ACC112 (cell line): ENCODE results near the gene SNAI3.

Source experiments
- H2AFZ ChIP-seq: fragments of 200-600 bp; sonication (generic); one replicate; pipeline ENCODE4 v1.6.0; 2017; ENCODE audit warnings: antibody characterized with exemption, low read length; ENCODE audit not compliant: unreplicated experiment
- H3K27ac ChIP-seq: fragments of 200-600 bp; sonication (generic); 2 replicates; pipeline ENCODE4 v1.5.1; 2014; ENCODE audit warnings: low read depth, mild to moderate bottlenecking, antibody characterized with exemption, low read length, moderate library complexity
- H3K27me3 ChIP-seq: fragments of 200-600 bp; sonication (generic); 2 replicates; pipeline ENCODE4 v1.6.1; 2014; ENCODE audit warnings: mild to moderate bottlenecking, antibody characterized with exemption, low read length, moderate library complexity, mixed read lengths; ENCODE audit not compliant: insufficient read depth
- H3K36me3 ChIP-seq: fragments of 200-600 bp; sonication (generic); 2 replicates; pipeline ENCODE4 v1.6.1; 2016; ENCODE audit warnings: mild to moderate bottlenecking, antibody characterized with exemption, low read length, moderate library complexity, mixed read lengths; ENCODE audit not compliant: insufficient read depth
- H3K4me1 ChIP-seq: fragments of 200-600 bp; sonication (generic); one replicate; pipeline ENCODE4 v1.6.1; 2016; ENCODE audit warnings: low read length, mixed read lengths; ENCODE audit not compliant: insufficient read depth, unreplicated experiment, control insufficient read depth
- H3K4me3 ChIP-seq: fragments of 200-600 bp; sonication (generic); 2 replicates; pipeline ENCODE4 v1.5.1; 2014; ENCODE audit warnings: mild to moderate bottlenecking, low read depth, low read length
- H3K79me2 ChIP-seq: fragments of 200-600 bp; sonication (generic); one replicate; pipeline ENCODE4 v1.6.0; 2016; ENCODE audit warnings: low read length; ENCODE audit not compliant: control insufficient read depth, unreplicated experiment, insufficient read depth

SNAI3 gene

DNA sequence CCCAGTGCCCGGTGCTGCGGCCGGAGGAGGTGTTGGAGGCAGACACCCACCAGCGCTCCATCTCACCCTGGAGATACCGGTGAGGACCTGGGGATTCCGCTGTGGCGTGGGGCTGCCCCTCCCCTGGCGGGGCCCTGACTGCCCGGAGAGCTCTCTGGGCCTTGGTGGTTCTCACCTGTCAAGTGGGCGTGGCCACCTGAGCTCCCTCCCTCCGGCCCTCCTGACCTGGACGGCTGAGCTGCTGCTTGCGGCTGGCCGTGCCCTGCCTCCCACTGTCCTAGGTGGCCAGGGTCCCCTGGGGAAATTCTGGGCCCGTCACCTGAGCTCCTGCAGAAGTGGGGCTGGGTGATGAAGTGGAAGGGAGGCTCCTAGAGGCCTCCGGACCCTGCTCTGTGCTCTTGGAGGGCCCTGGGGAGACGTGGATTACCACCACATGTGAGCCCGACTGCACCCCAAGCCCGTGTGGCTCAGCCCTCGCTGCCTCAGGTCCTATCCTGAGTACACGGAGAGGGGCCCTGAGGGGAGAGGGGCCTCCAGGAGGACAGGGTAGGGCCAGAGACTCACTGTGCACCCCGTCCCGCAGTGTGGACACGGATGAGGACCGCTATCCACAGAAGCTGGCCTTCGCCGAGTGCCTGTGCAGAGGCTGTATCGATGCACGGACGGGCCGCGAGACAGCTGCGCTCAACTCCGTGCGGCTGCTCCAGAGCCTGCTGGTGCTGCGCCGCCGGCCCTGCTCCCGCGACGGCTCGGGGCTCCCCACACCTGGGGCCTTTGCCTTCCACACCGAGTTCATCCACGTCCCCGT lies 46.9 kb downstream of the SNAI3 start:
- peaks cover 28% of the 10 kb centered on the region for H3K27me3 ChIP-seq
- no peaks in the 10 kb centered on the region for H3K79me2 ChIP-seq
- no peak overlapping the region for H3K27ac ChIP-seq
- no peak overlapping the region for H2AFZ ChIP-seq
- H3K4me1 ChIP-seq, result peaks cover 8% of the 10 kb centered on the region
- H3K4me3 ChIP-seq, result no peak overlapping the region
- H3K36me3 ChIP-seq, result no peaks in the 10 kb centered on the region

DNA sequence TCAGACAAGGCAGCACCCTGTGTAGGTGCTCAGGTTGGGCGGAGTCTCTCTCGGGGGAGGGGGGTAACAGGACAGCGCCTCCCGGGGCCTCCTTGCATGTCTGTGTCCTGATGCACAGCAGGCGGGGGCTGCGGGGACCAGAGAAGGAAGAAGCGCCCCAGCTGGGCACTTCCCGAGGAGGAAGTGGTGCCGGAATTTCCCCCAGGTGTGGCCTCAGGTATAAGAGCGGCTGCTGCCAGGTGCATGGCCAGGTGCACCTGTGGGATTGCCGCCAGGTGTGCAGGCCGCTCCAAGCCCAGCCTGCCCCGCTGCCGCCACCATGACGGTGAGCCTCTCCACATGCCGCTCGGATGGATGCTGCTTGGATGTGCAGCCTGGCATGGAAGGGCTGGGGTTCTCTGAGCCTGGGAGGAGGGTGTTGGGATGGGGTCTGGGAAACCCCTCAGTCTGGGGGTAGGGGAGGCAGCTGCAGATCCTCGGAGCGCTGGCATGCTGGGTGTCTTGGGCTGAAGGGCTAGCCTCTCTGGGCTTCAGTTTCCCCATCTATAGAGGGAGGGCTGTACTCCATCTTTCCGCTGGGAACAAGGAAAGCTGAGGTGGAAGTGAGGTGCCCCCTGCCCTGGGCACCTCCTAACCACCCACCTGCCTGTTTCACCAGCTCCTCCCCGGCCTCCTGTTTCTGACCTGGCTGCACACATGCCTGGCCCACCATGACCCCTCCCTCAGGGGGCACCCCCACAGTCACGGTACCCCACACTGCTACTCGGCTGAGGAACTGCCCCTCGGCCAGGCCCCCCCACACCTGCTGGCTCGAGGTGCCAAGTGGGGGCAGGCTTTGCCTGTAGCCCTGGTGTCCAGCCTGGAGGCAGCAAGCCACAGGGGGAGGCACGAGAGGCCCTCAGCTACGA lies 47.7 kb downstream of the SNAI3 start, which contains the start of gene IL17C:
Gene IL17C, plus strand, starts transcription at position 250 of the 908 bp plus-strand sequence. Its CDS starts 70 bp downstream, at position 320.
- Histone ChIP-seq H3K4me3 (no peak within 1 kb of the TSS), H3K36me3 (no peaks in the 10 kb centered on the region), H3K27me3 (peaks cover 28% of the 10 kb centered on the region), H2AFZ (no peak within 1 kb of the TSS), H3K27ac (no peak within 1 kb of the TSS), H3K4me1 (peaks cover 13% of the 10 kb centered on the region), H3K79me2 (no peaks in the 10 kb centered on the region)

DNA sequence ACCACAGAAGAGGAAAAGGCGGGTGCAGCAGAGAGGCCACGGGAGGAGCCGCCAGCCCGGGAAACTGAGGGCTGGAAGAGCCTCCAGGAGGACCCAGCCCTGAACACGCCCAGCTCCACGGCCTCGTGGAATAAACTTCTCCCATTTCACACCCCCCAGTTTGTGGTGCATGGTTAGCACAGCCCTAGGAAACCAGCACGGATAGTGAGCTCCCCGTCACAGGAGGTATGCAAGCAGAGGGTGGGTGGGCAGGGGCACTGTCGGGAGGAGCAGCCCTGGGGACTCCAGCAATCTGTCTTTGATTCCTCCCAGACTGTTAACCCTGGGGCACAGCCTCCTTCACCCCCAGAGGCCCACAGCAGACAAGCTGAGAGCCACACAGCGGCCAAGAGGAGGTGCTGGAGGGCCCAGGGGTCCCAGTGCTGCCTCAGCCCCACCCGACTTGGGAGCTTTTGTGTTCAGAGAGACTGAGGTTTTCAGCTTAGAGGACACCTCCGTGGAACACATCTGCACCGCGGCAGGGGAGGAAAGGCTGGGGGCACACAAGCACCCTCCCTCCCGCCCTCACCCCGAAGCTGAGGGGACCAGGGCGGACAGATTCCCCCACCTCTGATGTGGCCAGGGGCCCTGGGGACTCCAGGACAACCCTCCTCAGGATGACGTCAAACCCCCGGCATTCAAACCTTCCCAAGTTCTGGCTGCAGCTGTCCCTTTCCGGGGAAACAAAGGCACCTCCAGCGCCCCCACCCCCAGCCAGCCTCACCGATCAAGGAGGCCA lies 49.6 kb downstream of the SNAI3 start:
- H3K27ac ChIP-seq, result no peak overlapping the region
- no peak overlapping the region for H3K4me3 ChIP-seq
- no peaks in the 10 kb centered on the region for H3K79me2 ChIP-seq
- peaks cover 13% of the 10 kb centered on the region for H3K4me1 ChIP-seq
- no peak overlapping the region for H2AFZ ChIP-seq
- peaks cover 28% of the 10 kb centered on the region for H3K27me3 ChIP-seq
- no peaks in the 10 kb centered on the region for H3K36me3 ChIP-seq

DNA sequence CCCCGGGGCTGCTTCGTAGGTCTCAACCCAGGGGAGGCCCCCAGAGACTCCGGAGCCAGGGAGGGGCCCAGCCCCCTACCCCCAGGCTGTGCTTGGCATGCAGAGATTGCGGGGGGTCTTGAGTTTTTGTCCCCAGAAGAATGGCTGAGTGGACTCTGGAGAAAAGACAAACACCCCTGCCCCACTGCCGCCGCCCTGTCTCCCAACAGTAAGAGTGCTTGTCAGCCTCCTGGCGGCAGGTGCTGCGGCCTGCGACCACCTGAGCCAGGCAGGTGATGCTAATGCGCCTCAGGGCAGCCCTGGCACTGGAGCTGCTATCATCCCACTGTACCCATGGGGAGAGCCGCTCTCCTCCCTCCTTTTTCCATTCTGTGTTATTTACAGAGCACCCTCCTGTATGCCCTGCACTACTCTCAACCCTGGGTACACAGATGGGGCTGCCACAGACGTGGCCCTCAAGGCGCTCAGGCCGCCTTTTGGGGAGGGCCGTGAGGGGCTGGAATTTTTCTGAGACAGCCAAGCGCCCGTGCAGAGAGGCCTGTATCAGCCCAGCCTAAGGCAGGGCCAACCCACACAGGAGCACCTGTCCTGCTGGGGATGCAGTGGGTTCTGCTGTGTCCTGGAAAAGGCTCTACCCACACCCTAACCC lies 50.5 kb downstream of the SNAI3 start:
- Histone ChIP-seq H3K4me1 (peaks cover 13% of the 10 kb centered on the region), H3K36me3 (no peaks in the 10 kb centered on the region), H3K27ac (no peak overlapping the region), H3K4me3 (no peak overlapping the region), H2AFZ (no peak overlapping the region), H3K27me3 (peaks cover 26% of the 10 kb centered on the region), H3K79me2 (no peaks in the 10 kb centered on the region)

DNA sequence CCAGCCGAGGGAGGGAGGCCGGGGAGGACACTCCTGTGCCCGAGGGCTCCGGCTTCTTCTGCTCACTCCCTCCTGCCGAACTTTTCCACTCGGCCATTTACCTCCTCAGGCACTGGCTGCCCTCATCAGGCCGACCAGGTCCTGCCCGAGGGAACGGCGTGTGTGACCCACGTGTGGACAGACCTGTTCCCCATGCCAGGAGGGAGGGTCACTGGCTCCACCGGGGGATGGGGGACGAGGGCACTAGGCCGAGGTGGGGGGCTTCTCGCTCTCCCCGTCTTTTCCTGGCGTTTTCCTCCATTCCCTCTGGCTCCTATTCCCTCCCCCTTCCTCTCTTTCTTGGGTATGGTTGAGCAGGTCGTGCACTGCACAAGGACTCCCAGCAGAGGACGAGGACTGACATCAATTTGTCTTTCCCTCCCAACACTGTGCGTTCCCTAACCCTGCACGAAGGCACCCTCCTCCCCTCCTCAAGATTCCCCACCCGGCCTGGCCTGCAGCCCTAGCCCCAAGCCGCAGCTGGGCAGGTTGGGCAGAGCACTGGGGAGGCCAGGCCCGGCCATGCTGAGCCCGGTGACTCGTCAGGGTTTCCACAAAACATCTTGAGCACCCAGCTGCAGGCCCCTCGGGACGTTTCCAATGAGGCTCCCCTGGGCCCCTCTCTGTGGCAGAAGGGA lies 51.2 kb downstream of the SNAI3 start:
- Histone ChIP-seq H3K4me3 (peak overlapping the region; percentile 62), H3K4me1 (peaks cover 13% of the 10 kb centered on the region), H3K27ac (no peak overlapping the region), H2AFZ (peak overlapping the region; percentile 11), H3K79me2 (no peaks in the 10 kb centered on the region), H3K36me3 (no peaks in the 10 kb centered on the region), H3K27me3 (peaks cover 20% of the 10 kb centered on the region)

DNA sequence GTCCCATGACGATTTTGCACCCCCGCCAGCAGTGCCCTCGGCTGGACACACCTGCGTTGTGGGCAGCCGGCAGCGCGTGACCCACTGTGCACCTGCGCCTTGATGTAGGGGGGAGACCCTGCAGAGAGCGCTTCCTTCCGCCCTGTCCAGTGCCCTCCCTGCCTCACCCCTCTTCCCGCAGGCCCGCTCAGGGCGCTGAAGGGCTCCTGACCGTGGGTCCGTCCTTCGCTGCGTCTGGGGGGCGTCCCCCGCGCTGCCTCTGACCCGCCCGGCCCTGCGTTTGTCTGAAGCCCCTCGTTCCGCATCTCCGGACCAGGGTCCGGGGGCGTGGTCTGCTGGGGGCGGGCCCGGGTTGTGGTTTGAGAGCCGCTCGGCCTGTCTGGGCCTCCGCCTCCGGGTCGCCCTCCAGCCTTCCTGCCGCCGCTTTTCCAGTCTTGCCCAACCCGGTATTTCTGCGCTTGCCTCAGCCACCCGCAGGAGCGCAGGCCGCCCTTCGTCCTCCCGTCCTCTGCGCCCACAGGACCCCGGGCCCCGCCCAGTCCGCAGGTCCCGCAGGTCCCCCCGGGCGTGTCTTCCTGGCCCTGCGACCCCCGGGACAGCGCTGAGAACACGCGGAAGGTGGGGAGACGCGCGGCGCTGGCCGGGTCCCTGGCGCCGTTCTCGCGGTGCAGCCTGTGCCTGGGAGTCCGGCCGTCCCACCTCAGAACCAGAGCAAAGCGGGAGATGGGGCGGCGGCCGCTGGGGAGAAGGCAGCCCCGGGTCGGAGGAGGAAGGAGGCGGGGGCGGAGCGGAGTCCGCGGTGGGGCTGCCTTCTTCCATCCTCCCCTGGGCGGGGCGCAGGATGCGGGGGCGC lies 51.9 kb downstream of the SNAI3 start:
- Histone ChIP-seq H3K4me1 (peaks cover 13% of the 10 kb centered on the region), H3K79me2 (no peaks in the 10 kb centered on the region), H3K36me3 (no peaks in the 10 kb centered on the region), H3K4me3 (peak overlapping the region; percentile 62), H2AFZ (peak overlapping the region; percentile 11), H3K27ac (peak overlapping the region; percentile 13; the same call in 1 of the 2 replicates), H3K27me3 (peaks cover 12% of the 10 kb centered on the region)

DNA sequence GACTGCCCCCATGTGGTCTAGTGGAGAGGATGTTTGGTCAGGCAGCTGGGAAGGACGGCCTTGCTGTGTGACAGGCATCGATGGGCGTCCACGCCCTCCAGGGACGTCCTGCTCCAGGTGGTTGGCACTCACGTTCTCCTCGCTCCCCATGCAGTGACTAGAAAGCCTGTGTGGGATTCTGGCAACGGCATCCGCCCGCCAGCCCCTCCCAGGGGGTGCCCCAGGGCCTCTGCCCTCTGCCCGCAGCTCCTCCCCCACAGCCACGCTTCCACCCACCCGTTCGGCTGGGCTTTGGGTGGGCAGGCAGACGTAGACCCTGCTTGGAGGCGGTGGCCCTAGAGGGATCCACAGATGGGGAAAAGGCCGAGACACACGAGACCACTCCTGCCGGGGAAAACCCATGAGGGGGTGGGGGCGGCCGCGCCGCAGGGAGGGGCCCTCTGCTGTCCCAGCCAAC lies 52.6 kb downstream of the SNAI3 start:
- Histone ChIP-seq H2AFZ (no peak overlapping the region), H3K79me2 (no peaks in the 10 kb centered on the region), H3K27me3 (peaks cover 6% of the 10 kb centered on the region), H3K4me1 (peaks cover 13% of the 10 kb centered on the region), H3K4me3 (peak overlapping the region; percentile 62; the same call in 1 of the 2 replicates), H3K27ac (no peak overlapping the region), H3K36me3 (no peaks in the 10 kb centered on the region)

DNA sequence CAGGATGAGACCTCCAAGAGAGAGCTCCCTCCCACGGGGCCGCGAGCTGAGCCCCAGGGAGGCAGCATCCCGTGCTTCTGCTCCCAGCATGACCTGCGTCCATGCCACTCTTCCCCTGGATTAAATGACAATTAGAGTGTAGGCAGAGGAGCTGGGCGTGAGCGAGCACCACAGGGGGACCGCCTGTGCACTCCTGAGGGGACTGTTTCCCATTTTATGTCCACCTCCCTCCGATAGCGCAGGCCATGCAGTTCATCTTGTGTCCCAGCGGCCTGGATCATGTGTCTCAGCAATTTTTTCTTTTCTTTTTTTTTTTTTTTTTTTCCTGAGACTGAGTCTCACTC lies 53.7 kb downstream of the SNAI3 start:
- H3K4me3 ChIP-seq, result no peak overlapping the region
- H2AFZ ChIP-seq, result no peak overlapping the region
- no peaks in the 10 kb centered on the region for H3K27me3 ChIP-seq
- no peaks in the 10 kb centered on the region for H3K79me2 ChIP-seq
- no peak overlapping the region for H3K27ac ChIP-seq
- no peaks in the 10 kb centered on the region for H3K36me3 ChIP-seq
- H3K4me1 ChIP-seq, result peaks cover 13% of the 10 kb centered on the region

DNA sequence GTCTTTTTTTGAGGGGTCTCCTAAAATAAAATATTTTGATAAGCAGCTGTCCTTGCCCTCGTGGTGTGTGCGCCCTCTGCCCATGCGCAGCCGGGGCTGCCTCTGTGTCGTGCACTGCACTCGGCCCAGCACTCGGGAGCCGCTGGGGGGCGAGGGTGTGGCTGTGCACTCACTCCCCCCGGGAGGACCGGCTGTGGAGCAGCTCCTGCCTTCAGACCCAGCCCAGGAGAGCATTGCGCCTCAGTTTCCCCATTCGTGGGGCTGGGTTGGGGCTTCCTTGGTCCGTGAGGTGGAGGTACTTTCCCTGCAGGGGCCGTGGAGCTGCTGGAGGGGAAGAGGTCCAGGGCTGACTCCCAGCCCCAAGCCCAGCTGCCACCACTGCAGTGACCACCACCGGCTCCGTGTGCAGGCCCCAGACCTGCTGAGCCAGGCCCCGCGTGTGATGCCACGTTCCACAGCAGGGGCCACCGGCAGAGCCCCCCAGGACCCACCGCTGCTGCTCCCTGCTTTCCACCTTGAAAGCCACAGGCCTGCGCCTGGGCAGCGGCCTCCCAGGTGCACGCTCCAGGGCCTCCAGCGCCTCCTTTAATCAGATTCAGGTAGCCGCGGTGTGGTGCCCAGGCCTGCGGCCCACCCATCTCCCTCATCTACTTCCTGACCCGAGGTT lies 54.3 kb downstream of the SNAI3 start:
- Histone ChIP-seq H3K27ac (no peak overlapping the region), H3K79me2 (no peaks in the 10 kb centered on the region), H2AFZ (no peak overlapping the region), H3K27me3 (no peaks in the 10 kb centered on the region), H3K4me3 (no peak overlapping the region), H3K36me3 (no peaks in the 10 kb centered on the region), H3K4me1 (peaks cover 13% of the 10 kb centered on the region)
